ENCODE measurements around the gene ZNF423.

The ZNF423 gene

DNA sequence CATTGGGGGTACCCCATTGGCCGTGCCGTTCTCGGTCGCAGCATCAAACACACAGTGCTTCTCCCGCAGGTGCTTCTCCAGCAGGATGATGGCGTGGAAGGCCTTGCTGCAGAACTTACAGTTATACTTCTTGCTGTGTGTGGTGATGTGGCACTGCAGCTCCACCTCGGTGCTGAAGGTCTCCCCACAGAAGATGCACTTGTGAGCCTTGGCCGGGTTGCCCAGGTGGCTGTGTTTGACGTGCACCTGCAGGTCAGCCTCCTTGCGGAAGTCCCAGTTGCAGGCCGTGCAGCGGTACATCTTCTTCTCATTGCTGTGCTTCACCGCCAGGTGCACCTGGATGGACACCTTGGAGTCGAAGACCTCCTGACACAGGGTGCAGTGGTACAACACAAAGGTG lies 219.3 kb downstream of the ZNF423 start:
- DNase-seq, result no peak

- no peak for DNase-seq
These were observed 220.0 kb downstream of the ZNF423 start for GRCh38 chr16:49635591-49636581.

GRCh38 chr16:49635009-49635350 lies 220.9 kb downstream of the ZNF423 start:
- no peak for DNase-seq

DNA sequence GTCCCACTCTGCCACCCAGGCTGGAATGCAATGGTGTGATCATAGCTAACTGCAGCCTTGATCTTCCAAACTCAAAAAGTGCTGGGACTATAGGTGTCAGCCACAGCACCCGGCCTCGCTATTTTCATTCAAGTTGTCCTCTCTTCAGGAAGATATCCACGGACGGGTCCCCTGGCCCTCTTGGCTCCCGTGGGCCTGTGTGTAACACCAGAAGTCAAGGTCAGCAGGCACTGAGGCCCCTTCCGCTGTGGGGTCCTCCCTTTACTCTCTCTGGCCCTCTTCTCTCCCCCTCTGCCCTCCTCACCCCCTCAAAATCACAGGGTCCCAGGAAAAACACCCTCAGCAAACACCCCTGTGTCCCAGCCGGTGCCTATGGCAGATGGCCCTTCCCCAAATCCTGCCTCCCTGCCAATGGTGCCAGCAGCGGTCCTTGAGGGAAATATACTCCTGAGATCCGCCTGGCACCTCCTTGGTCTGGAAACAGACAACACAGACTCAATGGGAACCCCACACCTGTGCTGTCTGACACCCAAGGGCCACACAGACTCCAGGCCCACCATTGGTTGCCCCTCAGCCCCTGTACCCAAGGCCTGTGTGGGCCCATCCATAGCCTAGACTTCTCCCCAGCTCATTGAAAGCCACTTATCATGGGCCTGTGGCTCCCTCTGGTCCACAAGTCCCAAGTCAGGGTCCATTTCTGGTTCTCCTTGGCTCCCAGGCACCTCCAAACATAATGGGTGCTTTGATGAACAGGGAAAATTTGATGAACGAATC lies 221.5 kb downstream of the ZNF423 start:
- no peak for DNase-seq

DNA sequence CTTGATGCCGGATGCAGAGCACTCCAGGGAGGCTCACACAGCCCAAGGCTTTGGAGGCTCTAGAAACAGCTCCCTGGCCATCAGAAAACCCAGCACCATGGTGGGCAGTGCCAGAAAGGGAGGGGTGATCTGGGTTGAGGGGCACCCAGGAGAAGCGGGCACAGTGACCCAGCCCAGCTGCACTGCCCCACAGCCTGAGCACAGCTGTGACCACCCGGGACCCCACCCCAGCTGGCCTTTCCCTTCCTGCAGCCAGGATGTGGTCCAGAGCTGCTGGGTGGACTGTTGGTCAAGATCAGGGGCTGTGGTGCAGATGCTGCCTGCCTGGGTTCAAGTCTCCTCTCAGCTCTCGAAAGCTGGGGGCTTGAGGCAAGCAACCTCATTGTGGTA lies 223.1 kb downstream of the ZNF423 start:
- DNase-seq, result no peak

GRCh38 chr16:49632086-49632794 lies 223.7 kb downstream of the ZNF423 start:
- no peak for DNase-seq

DNA sequence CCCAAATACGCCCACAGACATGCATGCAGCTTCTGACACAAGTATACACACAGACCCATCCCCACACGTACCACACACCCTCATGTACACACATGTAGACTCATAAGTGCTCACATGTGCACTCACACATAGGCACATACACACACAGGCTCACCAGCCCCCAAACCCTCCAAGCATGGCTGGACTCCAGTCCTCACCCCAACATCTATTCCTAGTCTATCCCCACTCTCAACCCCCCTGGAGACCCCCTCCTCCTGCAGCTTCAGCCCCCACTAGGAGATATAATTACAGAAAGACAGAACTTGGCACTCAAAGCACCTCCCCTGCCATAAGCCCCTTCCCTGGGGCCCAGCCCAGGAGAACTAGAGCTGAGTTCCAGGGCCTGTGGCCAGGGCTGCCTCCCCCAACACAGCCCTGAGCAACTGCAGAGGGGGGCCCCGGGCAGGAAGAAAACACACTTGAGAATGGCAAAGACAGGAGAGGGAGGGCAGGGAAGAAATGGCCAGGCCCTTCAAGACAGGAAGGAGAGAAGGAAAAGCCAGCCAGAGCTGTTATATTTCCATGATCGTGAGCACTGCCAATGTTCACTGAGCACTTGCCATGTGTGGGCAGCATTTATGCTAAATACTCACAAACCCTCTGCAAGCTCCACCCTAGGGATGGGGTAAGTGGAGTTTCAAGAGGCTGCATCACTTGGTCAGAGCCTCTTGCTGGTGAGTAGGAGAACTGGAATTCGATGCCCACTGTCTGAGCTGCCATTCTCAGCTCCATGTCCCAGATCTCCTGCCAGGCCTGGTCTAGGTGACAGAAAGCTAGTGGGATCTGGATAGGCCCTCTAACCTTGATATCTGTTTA lies 224.5 kb downstream of the ZNF423 start:
- DNase-seq, result no peak

GRCh38 chr16:49630783-49631182 lies 225.1 kb downstream of the ZNF423 start:
- DNase-seq, result no peak

GRCh38 chr16:49629851-49630250 lies 226.1 kb downstream of the ZNF423 start:
- no peak for DNase-seq

GRCh38 chr16:49628148-49628547 lies 227.8 kb downstream of the ZNF423 start:
- no peak for DNase-seq

GRCh38 chr16:49625311-49626065 lies 230.4 kb downstream of the ZNF423 start:
- DNase-seq, result no peak

DNA sequence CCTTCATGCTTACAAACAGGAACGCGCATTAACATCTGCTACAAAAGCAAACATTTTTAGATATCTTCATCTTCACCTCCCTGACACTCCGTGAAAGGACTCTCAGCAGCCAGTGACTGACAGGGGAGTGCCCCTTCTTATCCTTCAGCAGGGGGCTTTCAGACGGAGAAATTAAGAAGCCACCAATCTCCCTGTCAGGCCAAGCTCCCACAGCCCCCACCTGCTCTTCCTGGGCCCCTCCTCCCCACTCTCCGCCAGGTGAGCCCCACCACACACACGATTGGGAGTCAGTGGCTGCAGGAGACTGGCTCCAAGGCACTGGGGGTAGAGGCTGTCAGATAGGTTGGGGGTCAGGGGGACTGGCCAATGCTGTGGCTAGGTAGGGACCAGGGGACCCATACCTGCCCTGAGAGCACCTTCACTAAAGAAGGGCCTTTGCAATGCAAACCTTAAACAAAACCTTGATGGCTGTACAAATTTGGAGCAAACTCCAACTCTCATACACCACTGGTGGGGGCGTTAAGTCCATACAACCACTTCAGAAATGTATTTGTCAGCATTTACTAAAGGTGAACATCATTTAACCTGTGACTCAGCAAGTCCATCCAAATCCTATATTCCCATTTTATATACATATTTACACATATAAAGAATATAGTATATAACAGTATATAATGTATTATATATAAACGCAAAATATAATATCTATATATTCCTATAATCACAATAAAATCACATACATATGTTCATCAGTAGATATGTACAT lies 232.2 kb downstream of the ZNF423 start:
- DNase-seq, result no peak

GRCh38 chr16:49622421-49623402 lies 233.2 kb downstream of the ZNF423 start:
- no peak for DNase-seq

DNA sequence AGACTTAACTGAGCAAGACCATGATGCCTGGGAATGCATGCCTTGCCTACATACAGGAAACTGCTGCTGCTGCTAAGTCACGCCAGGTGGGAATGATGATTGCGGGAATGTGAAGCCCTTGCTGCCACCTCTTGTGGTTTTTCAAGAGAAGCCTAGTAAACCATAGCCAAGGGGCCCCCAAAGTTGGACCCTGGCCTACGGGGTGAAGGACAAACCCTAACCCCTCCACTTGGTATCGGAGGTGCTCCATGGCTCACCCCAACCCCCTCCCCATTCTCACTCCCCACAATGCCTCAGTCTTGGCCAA lies 233.9 kb downstream of the ZNF423 start:
- DNase-seq, result no peak

DNA sequence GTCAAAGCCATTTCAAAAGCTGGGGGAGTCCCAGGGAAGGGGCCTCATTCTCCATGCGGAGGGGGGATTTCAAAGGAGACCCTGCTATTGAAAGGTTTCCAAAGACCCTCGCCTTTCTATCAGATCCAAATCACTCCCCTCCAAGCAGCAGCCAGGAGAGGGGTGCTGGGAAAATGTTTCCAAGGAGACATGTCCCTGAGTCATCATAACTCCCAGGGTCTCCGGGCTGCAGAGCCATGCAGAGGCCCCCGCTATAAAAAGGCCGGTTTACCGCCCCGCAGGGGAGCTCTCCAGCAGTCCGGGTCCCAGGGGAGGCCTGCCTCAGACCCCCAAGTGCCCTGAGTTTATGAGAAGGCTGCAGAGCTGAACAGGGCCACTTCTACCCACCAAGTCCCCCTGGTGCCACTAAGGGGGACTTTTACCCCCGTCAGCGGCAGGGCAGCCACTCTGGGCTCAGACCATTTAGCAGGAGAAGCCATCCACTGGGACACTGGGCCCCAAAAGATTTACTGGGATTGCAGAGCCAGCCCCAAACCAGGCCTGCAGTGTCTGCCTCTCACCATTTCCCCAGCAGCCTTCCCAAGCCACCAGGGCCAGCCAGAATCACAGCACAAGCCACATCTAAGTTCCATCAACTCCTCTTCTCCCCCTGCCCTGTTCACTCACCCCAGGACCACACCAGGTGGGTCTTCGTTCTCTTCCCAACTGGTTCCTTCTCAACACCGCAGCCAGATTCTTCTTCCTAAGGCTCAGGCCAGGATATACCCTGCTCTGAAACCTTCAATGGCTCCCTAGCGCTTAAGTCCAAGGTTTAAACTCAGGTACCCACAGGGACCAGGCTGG lies 234.4 kb downstream of the ZNF423 start:
- no peak for DNase-seq

DNA sequence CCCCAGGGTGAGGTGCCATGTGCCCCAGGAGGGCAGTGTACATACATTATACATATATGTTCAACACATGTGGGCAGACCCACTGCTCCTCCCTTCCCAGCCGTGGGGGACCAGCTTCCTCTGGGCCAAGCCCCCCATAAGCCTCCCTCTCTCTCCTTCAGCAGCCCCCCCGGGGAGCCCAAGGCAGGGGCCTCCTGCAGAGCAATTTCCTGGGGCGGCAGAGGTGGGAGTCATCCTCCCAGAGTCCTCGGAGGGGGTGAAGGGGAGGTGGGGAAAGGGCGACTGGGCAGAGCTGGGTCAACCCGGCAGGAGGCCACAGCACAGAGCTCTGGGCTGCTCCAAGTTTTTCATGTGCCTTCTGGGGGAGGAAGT lies 235.1 kb downstream of the ZNF423 start:
- DNase-seq, result no peak

- DNase-seq, result no peak
These were observed 235.6 kb downstream of the ZNF423 start for GRCh38 chr16:49620158-49620868.

GRCh38 chr16:49619811-49620157 lies 236.1 kb downstream of the ZNF423 start:
- no peak for DNase-seq

Measured in activated naive CD4-positive, alpha-beta T cell (primary cell).